22Rv1 (cell line): ENCODE data around the gene TAGLN.

Source experiments
- H3K27ac ChIP-seq: fragments of 450-650 bp; 2 replicates; pipeline ENCODE4 v1.5.1; 2017
- CTCF ChIP-seq: fragments of 450-650 bp; IDR thresholded peaks from 2 replicates; pipeline ENCODE4 v1.5.1; 2017; ENCODE audit warnings: mild to moderate bottlenecking
- ZFX ChIP-seq: fragments of 450-650 bp; IDR thresholded peaks from 2 replicates; pipeline ENCODE4 v1.6.1; 2017; ENCODE audit warnings: antibody characterized with exemption, borderline replicate concordance

TAGLN gene

GRCh38 chr11:117187428-117187798 is 11.8 kb upstream of the TAGLN start:
- TF ChIP-seq CTCF: no peak
- TF ChIP-seq ZFX: no peak
- H3K27ac ChIP-seq: no peak overlapping the region

- TF ChIP-seq ZFX (no peak), CTCF (no peak)
- no peak overlapping the region for H3K27ac ChIP-seq
Measured at GRCh38 chr11:117187799-117188481, 11.2 kb upstream of the TAGLN start.

GRCh38 chr11:117188620-117189081 is 10.5 kb upstream of the TAGLN start:
- TF ChIP-seq CTCF (no peak), ZFX (no peak)

GRCh38 chr11:117189191-117189940 is 9.8 kb upstream of the TAGLN start:
- TF ChIP-seq CTCF: no peak
- TF ChIP-seq ZFX: no peak
- no peak overlapping the region for H3K27ac ChIP-seq

More at GRCh38 chr11:117188620-117189081, 10.5 kb upstream of the TAGLN start:
- no peak overlapping the region for H3K27ac ChIP-seq

- TF ChIP-seq ZFX (no peak), CTCF (no peak)
Measured at GRCh38 chr11:117189941-117190544, 9.1 kb upstream of the TAGLN start.

GRCh38 chr11:117191680-117192400 is 7.3 kb upstream of the TAGLN start:
- H3K27ac ChIP-seq: no peak overlapping the region
- no peak for TF ChIP-seq CTCF
- no peak for TF ChIP-seq ZFX

More at GRCh38 chr11:117189941-117190544, 9.1 kb upstream of the TAGLN start:
- no peak overlapping the region for H3K27ac ChIP-seq
